MM.1S (cell line): ENCODE data around the gene PLCB1.

ENCODE experiments used
- EZH2 ChIP-seq: fragments of 300-600 bp; sonication (generic); optimal IDR thresholded peaks from 2 replicates; pipeline ENCODE3; 2017; ENCODE audit warnings: low read depth, mild to moderate bottlenecking, antibody characterized with exemption, low read length, mixed read lengths
- EZH2phosphoT487 ChIP-seq: fragments of 300-600 bp; sonication (generic); IDR thresholded peaks from 2 replicates; pipeline ENCODE4 v1.6.1; 2018; ENCODE audit warnings: antibody characterized with exemption, low read length
- TF ChIP-seq, protein P1 (sequence below): fragments of 300-600 bp; sonication (generic); IDR thresholded peaks from 2 replicates; pipeline ENCODE4 v1.5.1; 2016; ENCODE audit warnings: antibody characterized with exemption, low read length, mixed read lengths

- TF ChIP-seq, protein P1, sequence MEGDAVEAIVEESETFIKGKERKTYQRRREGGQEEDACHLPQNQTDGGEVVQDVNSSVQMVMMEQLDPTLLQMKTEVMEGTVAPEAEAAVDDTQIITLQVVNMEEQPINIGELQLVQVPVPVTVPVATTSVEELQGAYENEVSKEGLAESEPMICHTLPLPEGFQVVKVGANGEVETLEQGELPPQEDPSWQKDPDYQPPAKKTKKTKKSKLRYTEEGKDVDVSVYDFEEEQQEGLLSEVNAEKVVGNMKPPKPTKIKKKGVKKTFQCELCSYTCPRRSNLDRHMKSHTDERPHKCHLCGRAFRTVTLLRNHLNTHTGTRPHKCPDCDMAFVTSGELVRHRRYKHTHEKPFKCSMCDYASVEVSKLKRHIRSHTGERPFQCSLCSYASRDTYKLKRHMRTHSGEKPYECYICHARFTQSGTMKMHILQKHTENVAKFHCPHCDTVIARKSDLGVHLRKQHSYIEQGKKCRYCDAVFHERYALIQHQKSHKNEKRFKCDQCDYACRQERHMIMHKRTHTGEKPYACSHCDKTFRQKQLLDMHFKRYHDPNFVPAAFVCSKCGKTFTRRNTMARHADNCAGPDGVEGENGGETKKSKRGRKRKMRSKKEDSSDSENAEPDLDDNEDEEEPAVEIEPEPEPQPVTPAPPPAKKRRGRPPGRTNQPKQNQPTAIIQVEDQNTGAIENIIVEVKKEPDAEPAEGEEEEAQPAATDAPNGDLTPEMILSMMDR = no peak
- no peak for TF ChIP-seq EZH2
- TF ChIP-seq EZH2phosphoT487 = no peak
These were observed 114.7 kb downstream of the PLCB1 start for GRCh38 chr20:8246716-8247115.
